GM18870 (cell line): ENCODE results near the gene HOXA10.

Source experiments
- ATAC-seq: cut with Tn5 transposase; IDR thresholded peaks from one replicate; pipeline ENCODE4 v1.9.1; 2021; ENCODE audit warnings: moderate library complexity; ENCODE audit not compliant: unreplicated experiment

HOXA10 gene

DNA sequence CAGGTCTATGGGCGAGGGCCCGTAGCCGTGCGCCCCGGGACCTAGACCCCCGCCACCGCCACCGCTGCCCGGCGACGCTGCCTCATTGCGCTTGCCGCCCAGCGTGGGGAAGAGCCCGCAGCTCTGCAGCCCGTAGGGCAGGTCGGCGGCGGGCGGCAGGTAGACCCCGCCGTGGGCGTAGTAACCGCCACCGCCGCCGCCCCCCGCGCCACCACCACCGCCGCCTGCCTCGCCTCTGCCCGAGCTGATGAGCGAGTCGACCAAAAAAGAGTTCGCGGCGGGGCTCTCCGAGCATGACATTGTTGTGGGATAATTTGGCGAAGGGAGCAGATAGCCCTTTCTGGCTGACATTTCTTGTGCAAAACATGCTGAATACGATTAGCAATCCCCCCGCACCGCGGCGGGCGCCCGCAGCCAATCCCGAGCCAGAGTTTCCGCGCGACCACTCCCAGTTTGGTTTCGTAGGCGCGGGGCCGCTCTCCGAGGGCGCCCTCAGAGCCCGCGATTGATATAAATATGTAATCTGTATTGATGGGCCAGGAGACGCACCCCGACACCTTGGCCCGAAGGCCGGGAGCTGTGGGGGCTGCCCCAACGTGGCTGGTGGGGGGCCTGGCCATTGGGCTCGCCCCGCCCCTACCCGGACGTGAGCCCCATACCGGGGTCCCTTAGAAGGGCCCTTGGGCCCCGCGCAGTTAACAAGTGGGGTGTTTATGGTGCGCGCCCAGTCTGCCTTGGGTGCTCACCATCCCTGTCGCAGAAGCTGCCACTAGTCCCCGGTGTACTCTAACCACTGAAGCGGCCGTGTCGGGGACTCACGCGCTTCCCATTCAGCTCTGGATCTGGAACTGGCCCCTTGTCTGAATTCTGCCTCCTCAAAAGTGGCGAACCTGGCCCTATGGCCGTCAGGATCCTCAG is at the start of gene HOXA10:
Gene HOXA10 (minus strand): TSS at position 365 of the 918 bp plus-strand sequence. CDS start 14 bp downstream, at position 351.
- no peak for ATAC-seq

DNA sequence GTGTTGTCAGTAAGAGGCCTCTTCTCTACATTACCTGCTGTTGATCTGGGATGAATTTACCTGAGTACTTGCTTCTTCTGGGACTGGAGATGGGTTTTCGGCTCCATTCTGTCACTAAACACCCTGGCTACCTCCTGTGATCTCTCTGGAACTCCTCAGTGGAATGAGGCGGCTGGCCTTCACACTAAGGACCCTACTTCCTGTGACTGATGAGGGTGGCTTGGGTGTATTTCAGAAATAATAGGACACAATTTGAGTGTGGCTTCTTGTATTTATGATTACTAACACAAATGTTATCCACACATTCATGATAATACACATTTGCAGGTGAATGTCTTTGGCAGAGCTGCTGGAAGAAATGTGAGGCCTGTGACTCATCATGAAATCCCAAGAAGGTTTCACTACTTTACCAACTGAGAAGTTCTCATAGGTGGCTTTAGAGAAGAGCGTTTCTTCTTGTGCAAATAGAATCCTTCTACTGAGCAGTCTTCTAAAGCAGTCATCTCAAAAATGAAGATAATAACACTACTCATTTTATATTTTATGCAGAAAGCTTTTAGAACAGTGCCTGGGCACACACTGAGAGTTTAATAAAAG is 47.2 kb upstream of the HOXA10 start:
- no peak for ATAC-seq

DNA sequence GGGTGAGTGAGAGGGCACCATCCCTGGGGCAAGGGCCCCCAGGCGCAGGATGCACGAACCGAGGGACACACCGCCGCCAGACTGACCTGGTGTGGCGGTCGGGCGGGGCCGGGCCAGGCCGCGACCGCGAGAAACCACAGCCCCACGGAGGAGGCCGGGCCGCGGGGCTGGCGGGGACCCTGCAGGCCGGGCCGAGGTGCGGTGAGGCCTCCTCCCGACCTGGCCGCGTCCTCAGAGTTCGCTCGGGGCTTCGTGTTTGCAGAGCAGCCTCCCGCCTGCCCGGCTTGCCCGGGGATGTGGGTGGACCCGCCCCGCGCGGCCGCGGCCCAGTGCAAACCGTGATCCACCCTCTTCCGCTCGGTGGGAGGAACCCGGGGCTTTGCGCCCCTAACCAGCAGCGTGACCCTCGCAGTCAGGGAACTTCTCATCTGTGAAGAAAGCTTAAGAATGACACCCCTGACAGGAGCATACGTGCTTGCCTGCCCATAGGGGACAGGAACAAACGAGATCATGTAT is 46.4 kb upstream of the HOXA10 start:
- no peak for ATAC-seq

DNA sequence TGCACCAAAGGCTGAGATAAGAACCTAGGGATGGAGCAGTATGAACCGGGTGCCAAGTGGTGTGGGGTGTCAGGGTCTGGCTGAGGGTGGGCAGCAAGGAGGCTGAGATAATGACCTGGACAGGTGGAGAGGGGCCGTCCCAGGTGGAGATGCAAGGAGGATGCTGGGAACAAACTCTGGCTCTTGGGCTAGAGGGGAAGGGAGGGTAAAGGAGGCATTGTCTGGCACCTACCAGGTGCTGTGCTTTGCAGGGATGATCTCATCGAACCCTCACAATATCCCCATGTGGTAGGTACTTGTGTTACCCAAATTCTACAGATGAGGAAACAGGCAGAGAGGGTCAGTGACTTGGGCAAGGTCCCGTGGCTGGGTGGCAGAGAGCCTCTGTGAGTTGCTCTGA is 45.7 kb upstream of the HOXA10 start:
- no peak for ATAC-seq

DNA sequence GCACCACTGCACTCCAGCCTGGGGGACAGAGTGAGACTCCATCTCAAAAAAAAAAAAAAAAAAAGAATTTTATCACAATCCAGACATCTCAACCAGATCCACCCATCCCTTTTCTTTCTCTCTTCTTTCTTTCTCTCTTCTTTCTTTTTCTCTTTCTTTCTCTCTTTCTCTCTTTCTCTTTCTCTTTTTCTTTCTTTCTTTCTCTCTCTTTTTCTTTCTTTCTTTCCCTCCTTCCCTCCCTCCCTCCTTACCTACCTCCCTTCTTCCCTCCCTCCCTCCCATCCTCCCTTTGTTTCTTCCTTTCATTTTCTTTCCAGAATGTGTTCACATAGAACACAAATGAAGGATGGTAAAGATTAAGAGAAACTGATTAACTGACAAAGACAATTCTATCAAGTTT is 43.8 kb upstream of the HOXA10 start:
- ATAC-seq: no peak

DNA sequence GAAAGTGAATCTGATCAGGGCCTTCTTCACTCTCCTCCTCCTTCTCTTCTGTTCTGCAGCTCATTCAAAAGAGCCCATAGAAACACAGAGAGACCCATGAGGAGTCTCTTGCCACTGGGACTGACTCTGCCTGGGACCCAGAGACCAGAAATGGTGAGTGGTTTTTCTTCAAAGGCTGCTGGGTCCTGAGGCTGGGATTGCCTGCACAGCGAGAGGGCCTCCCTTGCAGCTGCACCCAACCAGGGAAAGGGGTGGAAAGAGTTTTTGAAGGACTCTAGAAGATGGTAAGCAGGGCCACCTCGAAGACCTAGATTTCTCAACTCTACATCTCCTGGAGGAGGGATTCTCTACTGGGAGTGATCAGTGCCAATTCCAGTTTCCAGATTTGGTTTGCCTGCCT is 41.2 kb upstream of the HOXA10 start:
- ATAC-seq: no peak

DNA sequence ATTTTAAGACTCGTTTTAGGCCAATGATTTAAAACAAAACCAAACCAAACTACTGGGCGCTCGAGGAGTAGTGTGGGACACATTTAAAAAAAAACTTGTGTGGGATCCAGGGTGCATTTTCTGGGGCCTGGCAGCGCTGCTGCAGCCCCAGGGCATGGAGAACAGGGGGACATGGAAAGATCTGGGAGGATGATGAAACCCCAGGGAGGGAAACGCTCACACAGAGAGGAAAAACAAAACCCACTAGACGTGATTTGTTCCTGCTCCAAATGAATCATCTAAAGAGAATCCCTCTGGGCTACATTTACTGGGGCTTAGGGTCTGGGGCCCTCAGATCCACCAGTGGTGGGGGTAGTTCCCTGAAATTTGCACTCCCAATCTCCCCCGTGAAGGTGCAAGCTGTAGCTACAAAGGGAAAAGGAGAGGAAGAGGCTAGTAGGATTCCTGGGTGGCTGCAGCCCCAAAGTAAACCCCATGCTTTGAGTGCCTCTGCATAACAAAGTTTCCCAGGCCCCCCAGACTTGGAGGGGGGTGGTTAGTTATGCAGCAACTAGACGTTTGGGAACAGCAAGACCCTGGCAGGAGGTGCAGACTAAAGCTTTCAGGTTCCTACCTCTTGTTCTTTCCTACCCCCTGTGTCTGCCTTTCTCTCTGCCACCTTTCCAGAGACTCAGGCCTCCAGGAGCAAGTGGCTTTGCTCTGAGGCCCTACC is 40.3 kb upstream of the HOXA10 start:
- no peak for ATAC-seq

DNA sequence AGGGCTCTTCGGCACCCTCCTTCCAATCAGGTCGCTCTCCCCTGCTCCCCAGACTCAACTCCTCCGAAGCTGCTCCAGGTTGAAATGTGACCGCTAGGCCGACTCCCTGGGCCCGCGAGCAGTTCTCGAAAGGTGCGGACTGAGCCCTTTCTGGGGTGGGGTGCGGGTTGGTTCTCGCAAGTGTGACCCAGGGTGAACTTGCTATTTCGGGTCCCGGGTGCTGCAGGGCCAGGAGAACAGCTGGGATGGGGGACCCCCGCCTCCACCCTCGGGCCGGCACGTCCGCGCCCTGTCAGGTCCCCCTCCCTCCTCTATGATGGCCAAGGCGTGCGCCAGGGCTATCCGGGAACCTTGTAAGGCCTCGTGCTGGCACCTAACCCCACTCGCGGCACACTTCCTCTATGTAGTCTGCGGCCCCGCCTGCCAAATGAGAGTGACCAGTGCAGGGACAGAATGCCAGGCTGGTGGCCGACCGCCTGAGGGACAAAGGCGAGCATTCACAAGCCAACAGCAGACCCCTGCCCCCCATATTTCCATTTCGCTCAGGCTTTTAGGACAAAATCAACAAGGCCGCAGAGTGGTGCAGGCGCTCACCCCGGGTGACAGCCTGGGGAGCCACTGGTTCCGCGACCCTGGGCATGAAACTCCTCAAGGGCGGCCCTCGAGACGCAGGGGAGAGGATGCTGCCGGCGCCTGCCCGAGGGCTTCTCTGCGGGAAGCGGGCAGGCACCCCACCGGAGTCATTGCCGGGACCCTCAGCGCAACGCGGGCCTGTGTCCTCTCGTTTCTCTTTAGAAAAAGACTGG is 39.5 kb upstream of the HOXA10 start:
- ATAC-seq: no peak

DNA sequence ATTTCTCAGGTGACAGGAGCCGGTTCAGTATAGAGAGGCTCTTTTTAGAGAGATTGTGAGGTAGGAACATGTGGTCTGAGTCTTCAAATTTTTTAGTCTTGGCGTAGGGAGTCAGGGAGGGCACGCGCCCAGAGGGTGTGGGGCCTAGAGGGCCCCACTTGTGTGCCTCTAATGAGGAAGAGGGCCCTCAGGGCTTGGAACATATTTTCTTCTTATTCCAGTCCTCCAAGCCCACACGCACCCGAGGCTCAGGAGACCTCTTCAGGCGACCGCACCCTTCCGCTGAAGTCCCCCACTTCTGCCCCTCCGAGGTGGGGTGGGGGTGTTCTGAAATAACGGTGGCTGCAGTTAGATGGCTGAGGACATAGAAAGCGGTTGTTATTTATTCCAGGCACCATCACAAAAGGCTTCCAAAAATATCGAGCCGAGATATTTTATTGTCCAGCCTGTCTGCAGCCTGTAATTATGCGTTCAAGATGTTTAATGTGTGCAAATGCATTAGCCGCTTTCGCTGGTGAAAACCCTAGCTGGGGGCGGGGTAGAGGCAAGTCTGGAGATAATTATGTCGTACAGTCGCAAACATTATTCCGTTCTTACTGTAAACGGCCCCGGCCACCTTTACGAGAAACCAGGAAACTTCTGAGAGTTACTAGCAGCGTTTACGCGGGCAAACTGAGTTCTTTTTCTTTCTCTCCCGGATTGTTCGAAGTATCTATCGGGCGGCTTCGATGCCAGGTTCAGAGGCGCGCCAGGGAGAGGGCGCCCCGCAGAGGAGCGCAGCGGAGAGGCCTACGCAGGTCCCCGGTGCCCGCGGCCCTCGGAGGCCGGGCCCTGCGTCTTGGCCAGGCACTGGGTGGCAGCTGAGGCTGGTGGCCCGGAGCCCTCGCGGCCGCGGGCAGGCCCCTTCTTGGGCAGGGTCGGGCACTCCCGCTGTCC is 38.6 kb upstream of the HOXA10 start:
- no peak for ATAC-seq

DNA sequence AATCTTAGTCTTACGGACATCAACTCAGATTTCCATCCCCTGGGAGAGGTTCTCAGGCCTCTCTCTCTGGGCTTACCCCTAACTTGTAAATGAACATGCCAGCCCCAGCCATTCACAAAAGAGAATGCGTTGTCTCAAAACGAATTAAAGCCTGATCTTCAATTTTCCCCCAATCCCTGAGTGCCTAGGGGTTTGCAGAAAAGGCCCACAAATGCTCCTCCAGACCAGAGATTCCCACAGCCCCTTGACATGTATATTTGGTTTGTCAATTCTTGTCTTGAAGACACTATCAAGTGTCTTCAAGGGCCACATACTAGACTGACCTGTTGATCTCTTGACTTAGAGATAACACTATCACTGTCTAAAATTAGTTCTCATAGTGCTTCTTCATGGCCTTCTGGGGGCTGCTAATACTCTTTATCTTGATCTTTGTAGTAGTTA is 37.7 kb upstream of the HOXA10 start:
- no peak for ATAC-seq

DNA sequence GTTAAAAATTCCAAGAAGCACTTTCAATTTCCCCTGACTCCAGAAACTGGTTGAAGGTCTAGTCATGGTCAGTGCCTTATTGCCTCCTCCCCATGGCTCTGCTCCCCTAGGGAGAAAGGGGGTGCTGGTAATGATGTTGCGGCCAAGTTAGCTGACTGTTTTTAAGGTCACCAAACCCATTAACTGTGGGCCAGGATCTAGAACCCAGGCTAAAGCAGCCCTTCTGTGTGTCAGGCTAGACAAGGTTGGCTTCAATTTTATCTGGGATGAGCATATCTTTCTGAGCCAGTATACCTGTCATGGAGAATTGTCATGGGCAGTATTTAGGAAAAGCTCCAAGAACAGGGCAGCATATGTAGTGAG is 36.9 kb upstream of the HOXA10 start:
- ATAC-seq: no peak

DNA sequence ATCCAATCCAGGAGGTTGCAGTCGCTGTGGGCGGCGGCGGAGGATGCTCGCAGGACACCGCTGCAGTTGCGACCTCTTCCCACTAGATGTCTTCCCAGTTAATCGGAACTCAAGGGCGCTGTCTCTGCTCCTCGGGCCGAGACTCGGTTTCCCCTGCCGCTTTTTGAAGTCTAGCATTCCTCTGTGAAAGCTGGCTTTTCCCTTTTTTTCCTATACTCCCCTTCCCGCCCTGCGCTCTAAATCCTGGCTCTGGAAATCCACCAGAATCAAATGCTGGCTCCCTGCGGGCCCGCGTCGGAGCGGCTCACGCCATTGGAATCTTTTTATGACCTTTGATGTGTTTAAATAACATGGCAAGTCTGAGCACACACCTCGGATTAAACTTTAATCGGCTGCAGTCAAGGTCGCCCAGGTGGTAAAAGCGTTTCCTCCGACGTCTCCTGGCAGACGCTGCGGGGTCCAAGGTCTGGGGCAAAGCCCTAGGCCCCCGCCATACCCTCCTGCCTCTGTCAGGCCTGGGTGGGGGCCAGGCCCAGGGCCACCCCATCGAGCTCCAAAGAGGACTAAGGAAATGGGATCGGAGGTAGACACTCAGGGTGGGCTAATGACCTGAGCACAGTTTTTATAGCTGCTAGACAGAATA is 36.4 kb upstream of the HOXA10 start:
- no peak for ATAC-seq

DNA sequence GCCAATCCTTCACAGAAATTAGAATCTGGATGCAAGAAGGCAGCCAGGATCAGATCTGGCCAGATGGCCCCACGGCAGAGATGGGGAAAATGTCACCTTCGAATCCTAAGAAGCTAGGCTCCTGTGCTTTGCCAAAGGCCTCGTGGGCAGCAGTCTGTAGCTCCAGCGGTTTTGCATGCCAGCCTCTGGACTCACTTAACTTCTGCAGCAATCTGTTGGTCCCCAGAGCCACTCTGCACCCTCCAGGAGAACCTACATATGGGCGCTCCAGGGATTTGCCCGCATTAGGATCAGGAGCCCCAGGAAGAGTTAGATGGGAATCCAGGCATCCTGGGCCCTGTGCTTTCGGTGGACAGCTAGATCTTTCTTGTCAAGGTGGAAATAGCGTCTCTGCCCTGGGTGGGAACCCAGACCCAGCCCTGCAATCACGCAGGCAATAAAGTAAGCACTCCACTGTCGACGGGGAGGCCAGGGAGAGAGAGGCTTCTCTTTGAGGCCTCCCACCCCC is 35.9 kb upstream of the HOXA10 start:
- no peak for ATAC-seq

DNA sequence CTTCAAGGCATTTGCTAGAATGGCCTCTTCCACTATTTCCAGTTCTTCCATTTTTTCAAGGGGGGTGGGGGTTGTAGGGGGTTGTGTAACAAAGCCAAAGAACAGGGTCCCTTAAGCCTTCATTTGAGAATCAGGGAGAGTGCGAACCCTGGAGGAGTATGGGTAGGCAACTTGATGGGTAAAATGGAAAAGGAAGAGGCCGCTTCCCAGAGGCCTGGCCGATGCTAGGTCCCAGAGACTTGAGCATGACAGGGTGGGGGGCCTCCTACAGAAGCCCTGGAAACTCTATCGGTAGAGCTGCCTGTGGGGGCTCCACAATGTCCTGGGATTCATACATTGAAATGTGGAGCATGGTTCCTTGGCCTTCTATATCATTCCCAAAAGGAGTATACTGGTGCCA is 34.9 kb upstream of the HOXA10 start:
- no peak for ATAC-seq

DNA sequence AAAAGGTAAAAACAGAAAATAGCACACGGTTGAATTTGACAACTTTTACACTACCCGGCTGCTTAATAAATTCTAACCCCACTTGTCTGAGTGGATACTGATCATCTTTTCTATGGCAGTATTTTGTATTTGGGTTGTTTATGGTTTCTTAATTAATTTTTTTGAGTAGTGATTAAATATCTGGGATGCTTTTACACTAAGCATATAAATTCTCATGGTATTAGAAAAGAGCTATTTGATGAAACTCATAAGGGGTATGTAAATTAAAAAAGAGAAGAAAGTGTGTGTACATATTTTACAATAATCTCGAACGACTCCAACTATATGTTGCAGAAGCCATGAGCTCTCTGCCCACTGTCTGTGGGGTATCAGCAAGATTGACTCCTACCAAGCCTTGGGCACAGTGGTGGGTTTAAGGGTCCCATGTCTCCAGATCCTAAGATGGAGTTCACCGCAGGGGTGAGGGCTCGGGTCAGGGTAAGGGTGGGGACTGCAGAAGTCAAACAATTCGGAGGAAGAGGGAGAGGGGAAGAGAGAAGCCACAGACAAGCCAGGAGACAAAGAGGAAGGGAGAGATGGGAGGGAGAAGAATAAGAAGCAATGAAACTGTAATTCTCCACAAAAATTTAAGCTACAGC is 33.3 kb upstream of the HOXA10 start:
- no peak for ATAC-seq

DNA sequence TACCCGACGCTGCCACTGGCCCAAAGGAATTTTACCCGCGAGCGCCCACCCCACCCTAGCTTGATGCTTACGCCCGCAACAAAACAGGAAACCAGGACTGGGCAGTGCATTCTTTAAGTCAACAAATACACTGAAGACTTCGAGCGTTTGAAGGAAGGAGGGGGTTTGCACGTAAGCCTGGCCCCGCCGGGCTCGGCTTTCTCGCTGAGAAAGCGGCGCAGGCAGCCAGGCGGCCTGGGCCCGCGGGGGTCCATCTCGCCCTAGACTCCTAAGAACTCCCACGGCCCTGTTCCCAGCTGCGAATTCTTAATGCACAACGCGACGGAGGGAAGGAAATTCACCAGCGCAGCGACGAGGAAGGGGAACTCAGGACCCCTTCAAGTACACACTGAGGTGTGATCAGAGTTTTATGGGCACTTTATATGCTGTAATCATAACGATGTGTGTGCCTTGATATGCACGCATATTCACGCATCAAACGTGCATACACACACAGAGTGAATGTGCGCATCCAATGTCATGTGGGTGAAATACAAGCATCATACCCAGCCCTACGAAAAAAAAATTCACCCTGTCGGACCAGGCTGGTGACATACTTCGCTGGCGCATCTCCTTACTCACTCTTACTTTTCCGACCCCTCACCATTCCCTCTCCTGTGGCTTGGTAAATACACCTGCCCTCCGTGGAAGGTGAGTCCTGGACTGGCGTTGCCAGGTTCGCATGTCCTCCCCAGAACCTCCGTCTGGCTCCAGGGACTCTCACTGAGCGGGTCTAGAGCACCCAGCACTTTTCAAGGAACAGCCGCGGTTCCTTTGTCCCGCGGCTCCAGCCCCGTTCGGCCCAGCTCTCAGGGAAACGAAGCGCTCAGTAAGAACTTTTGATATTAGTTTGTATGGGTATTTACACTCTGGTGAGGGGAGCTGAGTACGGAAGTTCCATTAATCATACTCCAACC is 31.5 kb upstream of the HOXA10 start:
- ATAC-seq: no peak

DNA sequence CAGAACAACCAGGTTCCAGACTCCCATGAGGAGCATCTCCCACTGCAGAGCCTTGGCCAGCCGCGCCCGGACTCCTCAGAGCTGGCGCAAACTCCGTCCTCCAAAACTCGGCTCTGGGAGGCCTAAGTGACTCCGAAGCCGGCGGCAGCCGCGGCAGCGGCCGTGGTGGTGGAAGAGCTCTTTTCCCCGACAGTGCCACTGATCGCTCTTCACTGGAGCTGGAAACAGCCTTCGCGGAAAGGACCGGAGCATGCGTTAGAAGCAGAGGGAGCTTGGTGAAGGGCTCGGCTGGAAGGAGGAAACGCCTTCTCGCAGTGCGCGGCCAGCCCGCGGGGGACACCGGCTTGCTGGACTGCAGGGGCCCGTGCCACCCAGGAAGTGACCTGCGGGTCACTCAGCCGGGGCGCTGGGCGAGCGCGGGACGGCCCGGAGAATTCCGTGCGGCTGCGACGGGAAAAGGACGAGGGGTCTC is 30.8 kb upstream of the HOXA10 start:
- no peak for ATAC-seq
